ENCODE results near the gene SPATA33.

GRCh38 chr16:89646270-89646669 lies 11.4 kb upstream of the SPATA33 start:
- TF ChIP-seq CTCF (IDR thresholded peaks at IDR 0.05; ENCODE audit: low read depth, low read length) (no peak), EZH2phosphoT487 (IDR thresholded peaks at IDR 0.05; ENCODE audit: low read depth) (no peak)

All from OCI-LY3 (cell line).